HEK293T (cell line): ENCODE data around the gene CSDE1.
"Not testable (repeated sequence)": the region's sequence is repeated elsewhere in the genome, so short reads cannot be mapped to it uniquely, and the experiment has no call there.

Experiments used
- CTCF ChIA-PET: fragments of 350-600 bp; formaldehyde crosslinking; extraction: SDS; loops from one replicate; lab custom pipeline; 2021; ENCODE audit warnings: antibody characterized with exemption, inconsistent platforms; lab: Yijun Ruan, JAX
- POLR2A ChIA-PET: fragments of 350-600 bp; formaldehyde crosslinking; extraction: SDS; loops from one replicate; lab custom pipeline; 2020; ENCODE audit warnings: antibody characterized with exemption, inconsistent platforms; lab: Yijun Ruan, JAX
- DNase-seq: peaks from one replicate; pipeline ENCODE4 v3.0.0; 2012; ENCODE audit warnings: mixed read lengths; ENCODE audit errors: extremely low spot score
- ARNT ChIP-seq: fragments of 450-650 bp; IDR thresholded peaks from 2 replicates; pipeline ENCODE4 v1.6.1; 2017; ENCODE audit warnings: mild to moderate bottlenecking
- BHLHE40 ChIP-seq: fragments of 450-650 bp; IDR thresholded peaks from 2 replicates; pipeline ENCODE4 v1.6.1; 2016; ENCODE audit warnings: mild to moderate bottlenecking, moderate library complexity, borderline replicate concordance
- CTBP1 ChIP-seq: fragments of 450-650 bp; IDR thresholded peaks from 2 replicates; pipeline ENCODE4 v1.6.1; 2016; ENCODE audit warnings: borderline replicate concordance
- ELF4 ChIP-seq: fragments of 450-650 bp; IDR thresholded peaks from 2 replicates; pipeline ENCODE4 v1.6.1; 2017; ENCODE audit warnings: antibody characterized with exemption
- FOXA1 ChIP-seq: fragments of 450-650 bp; IDR thresholded peaks from 2 replicates; pipeline ENCODE4 v1.6.1; 2016; ENCODE audit warnings: mild to moderate bottlenecking
- FOXK2 ChIP-seq: fragments of 450-650 bp; IDR thresholded peaks from 2 replicates; pipeline ENCODE4 v1.6.1; 2016; ENCODE audit warnings: mild to moderate bottlenecking
- FOXM1 ChIP-seq: fragments of 450-650 bp; IDR thresholded peaks from 2 replicates; pipeline ENCODE4 v1.6.1; 2017; ENCODE audit warnings: mild to moderate bottlenecking, borderline replicate concordance
- HDGF ChIP-seq: fragments of 450-650 bp; IDR thresholded peaks from 2 replicates; pipeline ENCODE4 v1.6.1; 2017; ENCODE audit warnings: antibody characterized with exemption, borderline replicate concordance
- L3MBTL2 ChIP-seq: fragments of 450-650 bp; conservative IDR thresholded peaks from 2 replicates; pipeline ENCODE4 v1.6.1; 2016; ENCODE audit warnings: mild to moderate bottlenecking
- LEF1 ChIP-seq: fragments of 450-650 bp; IDR thresholded peaks from 2 replicates; pipeline ENCODE4 v1.6.1; 2017; ENCODE audit warnings: mild to moderate bottlenecking, borderline replicate concordance
- NFRKB ChIP-seq: fragments of 450-650 bp; IDR thresholded peaks from 2 replicates; pipeline ENCODE4 v1.6.1; 2016; ENCODE audit warnings: mild to moderate bottlenecking, moderate library complexity
- SP1 ChIP-seq: fragments of 450-650 bp; IDR thresholded peaks from 2 replicates; pipeline ENCODE4 v1.6.1; 2017
- SUZ12 ChIP-seq: fragments of 450-650 bp; IDR thresholded peaks from 2 replicates; pipeline ENCODE4 v1.6.1; 2016; ENCODE audit warnings: mild to moderate bottlenecking
- TARDBP ChIP-seq: fragments of 450-650 bp; IDR thresholded peaks from 2 replicates; pipeline ENCODE4 v1.6.1; 2016
- ZNF384 ChIP-seq: fragments of 450-650 bp; IDR thresholded peaks from 2 replicates; pipeline ENCODE4 v1.6.1; 2016
- TF ChIP-seq, protein P1 (sequence below): fragments of 450-650 bp; IDR thresholded peaks from 2 replicates; pipeline ENCODE4 v1.6.1; 2016

CSDE1 gene

DNA sequence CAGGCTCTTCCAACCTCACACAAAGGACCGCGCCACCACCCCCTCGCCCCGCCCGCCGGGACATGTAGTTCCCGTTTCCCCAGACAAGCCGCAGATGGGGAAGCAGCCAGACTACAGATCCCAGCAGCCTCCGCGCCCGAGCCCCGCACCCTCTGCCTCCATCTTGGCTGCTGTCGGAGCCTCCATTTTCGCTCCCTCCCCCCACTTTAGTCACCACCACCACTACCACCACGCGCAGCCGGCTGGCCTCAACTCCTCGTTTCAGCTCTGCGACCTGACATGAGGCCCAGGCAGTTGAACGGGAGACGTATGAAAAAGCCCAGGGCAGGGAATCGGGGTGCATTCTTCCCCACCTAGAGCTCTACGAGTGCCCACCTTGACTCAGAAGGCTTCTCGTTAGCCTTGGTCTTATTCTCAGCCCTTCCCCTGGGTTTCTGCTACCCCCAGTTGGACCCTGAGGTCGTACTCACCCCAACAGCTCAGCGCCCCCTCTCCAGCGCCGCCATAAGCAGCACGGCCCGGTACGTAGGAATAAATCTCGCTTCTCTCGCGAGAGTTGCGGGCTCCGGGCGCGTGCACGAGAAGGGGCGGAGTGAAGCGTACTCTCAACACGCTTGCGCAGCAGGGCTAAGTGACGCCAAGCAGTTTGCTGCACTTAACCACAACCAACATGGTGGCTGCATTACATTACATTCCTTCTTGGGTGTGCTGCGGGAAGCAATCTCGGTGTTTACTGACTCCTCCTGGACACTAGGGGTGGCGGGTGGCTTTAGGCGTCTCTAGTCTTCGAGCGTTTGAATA, at the start of gene CSDE1:
Gene CSDE1, minus strand, starts transcription at position 530 of the 801 bp plus-strand sequence. CDS start 18,094 bp downstream, outside the sequence.
- TF ChIP-seq FOXA1 (no peak), BHLHE40 (no peak), HDGF (no peak), SP1 (no peak), TARDBP (no peak), LEF1 (no peak), CTBP1 (no peak), FOXM1 (no peak), SUZ12 (no peak), FOXK2 (no peak), ARNT (no peak), ELF4 (peak; percentile 71), ZNF384 (no peak), NFRKB (peak; percentile 97)
- TF ChIP-seq, protein P1, sequence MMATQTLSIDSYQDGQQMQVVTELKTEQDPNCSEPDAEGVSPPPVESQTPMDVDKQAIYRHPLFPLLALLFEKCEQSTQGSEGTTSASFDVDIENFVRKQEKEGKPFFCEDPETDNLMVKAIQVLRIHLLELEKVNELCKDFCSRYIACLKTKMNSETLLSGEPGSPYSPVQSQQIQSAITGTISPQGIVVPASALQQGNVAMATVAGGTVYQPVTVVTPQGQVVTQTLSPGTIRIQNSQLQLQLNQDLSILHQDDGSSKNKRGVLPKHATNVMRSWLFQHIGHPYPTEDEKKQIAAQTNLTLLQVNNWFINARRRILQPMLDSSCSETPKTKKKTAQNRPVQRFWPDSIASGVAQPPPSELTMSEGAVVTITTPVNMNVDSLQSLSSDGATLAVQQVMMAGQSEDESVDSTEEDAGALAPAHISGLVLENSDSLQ, result no peak
- DNase-seq, result peak; percentile 98
- ChIA-PET POLR2A (interaction anchor here (0.6 to 1.4 kb wide), 7 partner anchors 13 to 112 kb away, joined by 3 to 11 read pairs (median 4); partner anchors contain the start of genes DENND2C, NRAS and SIKE1), CTCF (no interaction called here)

DNA sequence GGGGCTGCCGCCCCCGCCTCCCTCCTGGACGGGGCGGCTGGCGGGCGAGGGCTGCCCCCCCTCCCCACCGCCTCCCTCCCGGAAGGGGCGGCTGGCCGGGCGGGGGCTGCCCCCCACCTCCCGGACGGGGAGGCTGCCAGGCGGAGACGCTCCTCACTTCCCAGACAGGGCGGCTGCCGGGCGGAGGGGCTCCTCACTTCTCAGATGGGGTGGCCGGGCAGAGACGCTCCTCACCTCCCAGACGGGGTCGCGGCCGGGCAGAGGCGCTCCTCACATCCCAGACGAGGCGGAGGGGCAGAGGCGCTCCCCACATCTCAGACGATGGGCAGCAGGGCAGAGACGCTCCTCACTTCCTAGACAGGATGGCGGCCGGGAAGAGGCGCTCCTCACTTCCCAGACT, 46.7 kb upstream of the CSDE1 start:
- POLR2A ChIA-PET, DNase-seq, CTCF ChIA-PET: not testable (repeated sequence)

DNA sequence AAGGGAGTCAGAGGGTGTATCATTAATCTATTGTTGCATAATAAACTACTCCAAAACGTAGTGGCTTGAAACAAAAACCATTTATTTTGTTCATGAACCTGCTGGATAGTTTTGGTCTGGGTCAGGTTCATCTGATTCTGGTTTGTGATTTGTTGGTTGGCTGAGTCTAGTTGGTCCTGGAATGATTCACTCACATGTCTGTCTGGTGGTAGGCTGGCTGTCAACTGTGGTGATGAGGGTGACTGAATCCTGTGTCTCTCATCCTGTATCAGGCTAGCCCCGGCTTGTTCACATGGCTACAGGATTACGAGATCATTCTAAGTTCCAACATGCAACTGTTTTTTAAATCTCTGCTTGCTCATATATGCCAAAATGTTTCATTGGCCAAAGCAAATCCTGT, 45.2 kb upstream of the CSDE1 start:
- ChIA-PET CTCF (no interaction called here), POLR2A (no interaction called here)
- DNase-seq, result no peak
- TF ChIP-seq, protein P1, result no peak
- no peak for TF ChIP-seq L3MBTL2
- no peak for TF ChIP-seq TARDBP
- TF ChIP-seq FOXK2, result no peak
- no peak for TF ChIP-seq HDGF
- TF ChIP-seq ARNT, result no peak
- no peak for TF ChIP-seq FOXA1

DNA sequence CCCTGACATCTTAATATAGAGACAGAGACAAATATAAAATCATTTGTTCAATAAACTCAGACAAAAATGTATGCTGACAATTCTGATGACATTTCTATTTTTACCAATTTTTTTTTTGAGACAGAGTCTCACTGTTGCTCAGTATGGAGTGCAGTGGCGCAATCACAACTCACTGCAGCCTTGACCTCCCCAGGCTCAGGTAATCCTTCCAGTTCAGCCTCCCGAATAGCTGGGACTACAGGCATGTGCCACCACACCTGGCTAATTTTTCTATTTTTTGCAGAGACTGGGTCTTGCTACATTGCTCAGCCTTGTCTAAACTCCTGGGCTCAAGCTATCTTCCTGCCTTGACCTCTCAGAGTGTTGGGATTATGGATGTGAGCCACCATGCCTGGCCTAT, 36.3 kb upstream of the CSDE1 start:
- no peak for DNase-seq
- POLR2A ChIA-PET, result interaction anchor here (1.4 kb wide), 2 partner anchors 14 to 37 kb away, joined by 3 to 9 read pairs; partner anchors contain the start of genes CSDE1 and SIKE1

DNA sequence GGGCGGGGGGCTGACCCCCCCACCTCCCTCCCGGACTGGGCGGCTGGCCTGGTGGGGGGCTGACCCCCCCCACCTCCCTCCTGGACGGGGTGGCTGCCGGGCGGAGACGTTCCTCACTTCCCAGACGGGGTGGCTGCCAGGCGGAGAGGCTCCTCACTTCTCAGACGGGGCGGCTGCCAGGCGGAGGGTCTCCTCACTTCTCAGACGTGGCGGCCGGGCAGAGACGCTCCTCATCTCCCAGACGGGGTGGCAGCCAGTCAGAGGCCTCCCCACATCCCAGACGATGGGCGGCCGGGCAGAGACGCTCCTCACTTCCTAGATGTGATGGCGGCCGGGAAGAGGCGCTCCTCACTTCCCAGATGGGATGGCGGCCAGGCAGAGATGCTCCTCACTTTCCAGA, 32.8 kb upstream of the CSDE1 start:
- POLR2A ChIA-PET, DNase-seq, CTCF ChIA-PET: not testable (repeated sequence)

More for the DNA sequence above, 36.3 kb upstream of the CSDE1 start:
- TF ChIP-seq HDGF (no peak), FOXM1 (no peak), TARDBP (no peak), ELF4 (no peak), FOXK2 (no peak), FOXA1 (no peak), ZNF384 (no peak), CTBP1 (no peak), L3MBTL2 (no peak), BHLHE40 (no peak), SUZ12 (no peak), NFRKB (no peak), LEF1 (no peak)
- TF ChIP-seq, protein P1, result no peak
- CTCF ChIA-PET, result interaction anchor here (0.6 kb wide), 1 partner anchor 944 kb away, joined by 3 read pairs; no protein-coding TSS in a partner anchor

DNA sequence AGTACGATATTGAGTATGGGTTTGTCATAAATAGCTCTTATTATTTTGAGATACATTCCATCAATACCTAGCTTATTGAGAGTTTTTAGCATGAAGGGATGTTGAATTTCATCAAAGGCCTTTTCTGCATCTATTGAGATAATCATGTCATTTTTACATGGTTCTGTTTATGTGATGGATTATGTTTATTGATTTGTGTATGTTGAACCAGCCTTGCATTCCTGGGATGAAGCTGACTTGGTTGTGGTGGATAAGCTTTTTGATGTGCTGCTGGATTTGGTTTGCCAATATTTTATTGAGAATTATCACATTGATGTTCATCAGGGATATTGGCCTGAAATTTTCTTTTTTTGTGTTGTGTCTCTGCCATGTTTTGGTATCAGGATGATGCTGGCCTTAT, 28.7 kb upstream of the CSDE1 start:
- DNase-seq, POLR2A ChIA-PET, CTCF ChIA-PET: not testable (repeated sequence)

DNA sequence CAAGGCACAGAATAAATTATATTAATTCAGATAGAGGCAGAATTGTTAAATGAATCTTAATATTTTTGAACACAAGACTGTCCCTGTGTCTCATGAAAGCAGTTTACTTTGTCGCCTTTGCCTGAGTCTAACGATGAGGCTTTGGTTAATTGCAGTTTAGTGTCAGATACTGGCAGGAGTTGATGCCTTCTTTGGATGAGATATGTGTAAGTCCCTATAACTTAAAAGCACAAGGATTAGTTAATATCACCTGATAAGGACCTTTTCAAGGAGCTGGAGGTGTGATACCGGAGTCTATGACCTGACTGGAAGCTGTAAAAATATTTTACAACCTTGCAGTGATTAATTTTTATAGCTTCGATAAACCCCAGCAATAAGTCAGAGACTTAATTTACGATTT, 24.7 kb upstream of the CSDE1 start:
- DNase-seq, result no peak
- POLR2A ChIA-PET, result interaction anchor here (1.3 kb wide), 1 partner anchor 23 kb away, joined by 4 read pairs; no protein-coding TSS in a partner anchor
- no peak for TF ChIP-seq SP1
- no peak for TF ChIP-seq ARNT
- TF ChIP-seq HDGF, result no peak
- TF ChIP-seq BHLHE40, result no peak
- CTCF ChIA-PET, result no interaction called here
